ENCODE results near the gene MRC1. TPM values are rescaled to one million over a fixed set of nuclear protein-coding genes. Genes with fewer than 3 reads are reported as not detected.

The MRC1 gene
- total RNA-seq, 1 experiment from 2014 or later, result 0.05 TPM

DNA sequence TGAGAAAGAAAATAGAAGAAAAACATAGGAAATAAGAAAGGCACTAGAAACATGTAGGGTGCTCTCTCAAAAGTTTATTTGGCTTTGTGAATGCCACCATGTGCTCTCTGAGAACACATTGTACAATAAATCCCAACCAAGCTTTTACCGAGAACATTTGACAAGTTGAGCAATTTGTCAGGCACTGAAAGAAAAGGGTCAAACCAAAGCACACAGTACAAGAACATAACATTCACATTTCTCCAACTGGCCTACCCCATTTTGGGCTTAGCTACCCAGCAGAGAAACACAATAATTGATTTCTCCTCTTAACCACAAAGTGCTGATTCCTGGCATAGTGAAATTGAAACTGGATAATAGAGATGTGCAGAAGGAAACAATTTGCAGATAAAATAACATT is 73.4 kb downstream of the MRC1 start:
- CTCF ChIA-PET, result no interaction called here
- no peaks in the 10 kb centered on the region for H3K36me3 Mint-ChIP-seq (ENCODE audit: insufficient read depth, unreplicated experiment)
- H3K4me1 Mint-ChIP-seq (ENCODE audit: low read depth, unreplicated experiment), result no peaks in the 10 kb centered on the region
- TF ChIP-seq, protein P1, sequence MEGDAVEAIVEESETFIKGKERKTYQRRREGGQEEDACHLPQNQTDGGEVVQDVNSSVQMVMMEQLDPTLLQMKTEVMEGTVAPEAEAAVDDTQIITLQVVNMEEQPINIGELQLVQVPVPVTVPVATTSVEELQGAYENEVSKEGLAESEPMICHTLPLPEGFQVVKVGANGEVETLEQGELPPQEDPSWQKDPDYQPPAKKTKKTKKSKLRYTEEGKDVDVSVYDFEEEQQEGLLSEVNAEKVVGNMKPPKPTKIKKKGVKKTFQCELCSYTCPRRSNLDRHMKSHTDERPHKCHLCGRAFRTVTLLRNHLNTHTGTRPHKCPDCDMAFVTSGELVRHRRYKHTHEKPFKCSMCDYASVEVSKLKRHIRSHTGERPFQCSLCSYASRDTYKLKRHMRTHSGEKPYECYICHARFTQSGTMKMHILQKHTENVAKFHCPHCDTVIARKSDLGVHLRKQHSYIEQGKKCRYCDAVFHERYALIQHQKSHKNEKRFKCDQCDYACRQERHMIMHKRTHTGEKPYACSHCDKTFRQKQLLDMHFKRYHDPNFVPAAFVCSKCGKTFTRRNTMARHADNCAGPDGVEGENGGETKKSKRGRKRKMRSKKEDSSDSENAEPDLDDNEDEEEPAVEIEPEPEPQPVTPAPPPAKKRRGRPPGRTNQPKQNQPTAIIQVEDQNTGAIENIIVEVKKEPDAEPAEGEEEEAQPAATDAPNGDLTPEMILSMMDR (IDR thresholded peaks at IDR 0.05; ENCODE audit: insufficient read depth in 1 of 2, low read depth in 1 of 2, low read length in 1 of 2, severe bottlenecking in 1 of 2, unreplicated experiment in 1 of 2), result no peak
- no peak for DNase-seq
- no peak overlapping the region for H3K4me3 Mint-ChIP-seq (ENCODE audit: unreplicated experiment)
- H3K4me3 ChIP-seq (ENCODE audit: low read depth, low read length), result no peak overlapping the region
- peaks cover 4% of the 10 kb centered on the region for H3K27me3 Mint-ChIP-seq (ENCODE audit: insufficient read depth, unreplicated experiment)
- H3K4me1 ChIP-seq, result no peaks in the 10 kb centered on the region
- intact Hi-C loops (cut with micrococcal nuclease; ENCODE audit: unreplicated experiment), result no loop called here
- H3K36me3 ChIP-seq (ENCODE audit: control insufficient read depth, insufficient read depth, low read length), result no peaks in the 10 kb centered on the region
- POLR2A ChIA-PET, result no interaction called here
- no peaks in the 10 kb centered on the region for H3K27me3 ChIP-seq (replicated peaks; ENCODE audit: control insufficient read depth, insufficient read depth, low read length)
- BruUV-seq (replicated peaks), result no TSS peak
- no peak overlapping the region for H3K27ac Mint-ChIP-seq (ENCODE audit: unreplicated experiment)
- H3K9me3 ChIP-seq, result no peaks in the 10 kb centered on the region
- no peaks in the 10 kb centered on the region for H3K9me3 Mint-ChIP-seq (ENCODE audit: unreplicated experiment)

DNA sequence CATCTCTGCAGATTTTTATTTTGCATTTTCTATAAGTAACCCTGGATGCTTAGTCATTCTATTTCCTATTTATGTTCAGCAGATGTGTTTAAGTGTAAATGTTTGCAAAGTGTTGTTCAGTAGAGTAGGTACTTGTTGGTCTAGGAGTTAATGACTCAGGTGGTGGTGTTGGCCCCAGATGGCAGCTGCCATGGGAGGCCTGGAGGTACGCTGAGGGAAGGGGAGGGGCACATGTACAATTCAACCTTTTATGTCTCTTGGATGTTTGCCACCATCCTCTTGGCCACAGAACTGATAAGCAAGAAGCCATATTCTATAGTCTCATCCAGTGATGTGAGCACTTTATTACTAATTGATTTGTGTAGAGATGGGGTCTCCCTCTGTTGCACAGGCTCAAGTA is 74.5 kb downstream of the MRC1 start:
- CTCF ChIA-PET, result no interaction called here
- peaks cover 4% of the 10 kb centered on the region for H3K27me3 Mint-ChIP-seq (ENCODE audit: insufficient read depth, unreplicated experiment)
- H3K9me3 Mint-ChIP-seq (ENCODE audit: unreplicated experiment), result no peaks in the 10 kb centered on the region
- no peak overlapping the region for H3K27ac Mint-ChIP-seq (ENCODE audit: unreplicated experiment)
- intact Hi-C loops (cut with micrococcal nuclease; ENCODE audit: unreplicated experiment), result no loop called here
- no peak overlapping the region for H3K4me3 ChIP-seq (ENCODE audit: low read depth, low read length)
- no peak for DNase-seq
- H3K36me3 Mint-ChIP-seq (ENCODE audit: insufficient read depth, unreplicated experiment), result no peaks in the 10 kb centered on the region
- H3K4me3 Mint-ChIP-seq (ENCODE audit: unreplicated experiment), result no peak overlapping the region
- H3K4me1 Mint-ChIP-seq (ENCODE audit: low read depth, unreplicated experiment), result no peaks in the 10 kb centered on the region
- TF ChIP-seq, protein P1 (IDR thresholded peaks at IDR 0.05; ENCODE audit: insufficient read depth in 1 of 2, low read depth in 1 of 2, low read length in 1 of 2, severe bottlenecking in 1 of 2, unreplicated experiment in 1 of 2), result no peak
- H3K27me3 ChIP-seq (replicated peaks; ENCODE audit: control insufficient read depth, insufficient read depth, low read length), result no peaks in the 10 kb centered on the region
- no peaks in the 10 kb centered on the region for H3K4me1 ChIP-seq
- BruUV-seq (replicated peaks), result no TSS peak
- H3K36me3 ChIP-seq (ENCODE audit: control insufficient read depth, insufficient read depth, low read length), result no peaks in the 10 kb centered on the region
- H3K9me3 ChIP-seq, result no peaks in the 10 kb centered on the region
- POLR2A ChIA-PET, result no interaction called here

DNA sequence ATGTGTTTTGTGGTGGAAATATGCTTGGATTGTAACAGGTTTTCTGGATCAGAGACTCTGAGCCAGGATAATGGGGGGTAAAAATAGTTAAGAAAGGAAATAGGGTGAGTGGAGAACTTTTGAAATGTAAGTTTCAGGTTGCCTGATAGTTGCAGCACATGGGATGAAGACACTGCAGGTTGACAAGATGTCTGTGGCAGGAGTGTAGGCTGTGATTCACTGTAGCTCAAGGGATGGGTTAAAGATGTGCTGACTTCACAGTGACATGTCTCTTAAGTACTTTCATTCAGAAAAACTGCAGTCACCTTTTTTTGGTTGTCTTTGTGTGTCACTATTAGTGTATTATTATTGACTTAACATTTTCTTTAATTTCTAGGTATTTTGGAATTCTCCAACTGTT is 79.0 kb downstream of the MRC1 start:
- peaks cover 5% of the 10 kb centered on the region for H3K4me1 Mint-ChIP-seq (ENCODE audit: low read depth, unreplicated experiment)

More for the DNA sequence above, 79.0 kb downstream of the MRC1 start:
- no peak overlapping the region for H3K4me3 Mint-ChIP-seq (ENCODE audit: unreplicated experiment)
- Histone ChIP-seq H3K36me3 (ENCODE audit: control insufficient read depth, insufficient read depth, low read length) (no peaks in the 10 kb centered on the region), H3K9me3 (no peaks in the 10 kb centered on the region), H3K4me1 (no peaks in the 10 kb centered on the region), H3K4me3 (ENCODE audit: low read depth, low read length) (no peak overlapping the region), H3K27me3 (replicated peaks; ENCODE audit: control insufficient read depth, insufficient read depth, low read length) (no peaks in the 10 kb centered on the region)
- intact Hi-C loops (cut with micrococcal nuclease; ENCODE audit: unreplicated experiment), result no loop called here
- ChIA-PET POLR2A (no interaction called here), CTCF (no interaction called here)
- no peaks in the 10 kb centered on the region for H3K36me3 Mint-ChIP-seq (ENCODE audit: insufficient read depth, unreplicated experiment)
- no peak for DNase-seq
- no peaks in the 10 kb centered on the region for H3K9me3 Mint-ChIP-seq (ENCODE audit: unreplicated experiment)
- TF ChIP-seq, protein P1 (IDR thresholded peaks at IDR 0.05; ENCODE audit: insufficient read depth in 1 of 2, low read depth in 1 of 2, low read length in 1 of 2, severe bottlenecking in 1 of 2, unreplicated experiment in 1 of 2), result no peak
- BruUV-seq (replicated peaks), result no TSS peak
- no peak overlapping the region for H3K27ac Mint-ChIP-seq (ENCODE audit: unreplicated experiment)
- peaks cover 14% of the 10 kb centered on the region for H3K27me3 Mint-ChIP-seq (ENCODE audit: insufficient read depth, unreplicated experiment)
